H9 (cell line): ENCODE results near the gene RAI1. TPM values are rescaled to one million over a fixed set of nuclear protein-coding genes. Genes with fewer than 3 reads are reported as not detected.

Experiments used
- DNase-seq: peaks from one replicate; pipeline ENCODE4 v3.0.0-alpha.2; 2017
- H2AFZ ChIP-seq: one replicate; pipeline ENCODE4 v1.6.1; 2013; ENCODE audit warnings: mild to moderate bottlenecking, low read length, control low read depth, moderate library complexity
- H2AK5ac ChIP-seq: 2 replicates; pipeline ENCODE4 v1.6.1; 2013; ENCODE audit warnings: low read length, control low read depth, mixed read lengths; ENCODE audit not compliant: insufficient read length
- H2BK120ac ChIP-seq: one replicate; pipeline ENCODE4 v1.6.1; 2013; ENCODE audit warnings: low read depth, mild to moderate bottlenecking, low read length, control low read depth, inconsistent platforms; ENCODE audit not compliant: poor library complexity, severe bottlenecking
- H2BK12ac ChIP-seq: 2 replicates; pipeline ENCODE4 v1.6.1; 2013; ENCODE audit warnings: low read length, control low read depth, mixed read lengths, low read depth; ENCODE audit not compliant: insufficient read length
- H2BK15ac ChIP-seq: 2 replicates; pipeline ENCODE4 v1.6.1; 2013; ENCODE audit warnings: low read depth, low read length, control low read depth
- H2BK20ac ChIP-seq: one replicate; pipeline ENCODE4 v1.6.1; 2013; ENCODE audit warnings: low read depth, mild to moderate bottlenecking, low read length, control low read depth, inconsistent platforms; ENCODE audit not compliant: poor library complexity, severe bottlenecking
- H2BK5ac ChIP-seq: 2 replicates; pipeline ENCODE4 v1.6.1; 2013; ENCODE audit warnings: low read length, control low read depth, mixed read lengths; ENCODE audit not compliant: insufficient read length
- H3K14ac ChIP-seq: 2 replicates; pipeline ENCODE4 v1.6.1; 2013; ENCODE audit warnings: low read length, control low read depth; ENCODE audit not compliant: insufficient read depth
- H3K18ac ChIP-seq: 2 replicates; pipeline ENCODE4 v1.6.1; 2013; ENCODE audit warnings: low read depth, mild to moderate bottlenecking, mixed read lengths, low read length, control low read depth; ENCODE audit not compliant: insufficient read length
- H3K23ac ChIP-seq: 2 replicates; pipeline ENCODE4 v1.6.1; 2013; ENCODE audit warnings: low read length, control low read depth, mixed read lengths, low read depth; ENCODE audit not compliant: insufficient read length
- H3K23me2 ChIP-seq: 2 replicates; pipeline ENCODE4 v1.6.1; 2013; ENCODE audit warnings: low read depth, mild to moderate bottlenecking, mixed read lengths, low read length, control low read depth; ENCODE audit not compliant: insufficient read length, poor library complexity, severe bottlenecking
- H3K27ac ChIP-seq: 2 replicates; pipeline ENCODE4 v1.5.1; 2013; ENCODE audit warnings: low read length, control low read depth, mixed read lengths, low read depth; ENCODE audit not compliant: insufficient read length
- H3K27me3 ChIP-seq: 2 replicates; pipeline ENCODE4 v1.6.1; 2013; ENCODE audit warnings: low read length, control low read depth, inconsistent platforms; ENCODE audit not compliant: insufficient read depth
- H3K4ac ChIP-seq: 2 replicates; pipeline ENCODE4 v1.6.1; 2013; ENCODE audit warnings: low read depth, mild to moderate bottlenecking, control low read depth, inconsistent platforms, low read length, moderate library complexity
- H3K4me1 ChIP-seq: 2 replicates; pipeline ENCODE4 v1.6.1; 2013; ENCODE audit warnings: low read length, control low read depth, inconsistent platforms; ENCODE audit not compliant: insufficient read depth
- H3K4me2 ChIP-seq: 2 replicates; pipeline ENCODE4 v1.6.1; 2013; ENCODE audit warnings: low read length, control low read depth, mixed read lengths; ENCODE audit not compliant: insufficient read length, insufficient read depth
- H3K56ac ChIP-seq: 2 replicates; pipeline ENCODE4 v1.6.1; 2013; ENCODE audit warnings: low read depth, mild to moderate bottlenecking, mixed read lengths, low read length, control low read depth; ENCODE audit not compliant: insufficient read length
- H3K79me1 ChIP-seq: 2 replicates; pipeline ENCODE4 v1.6.1; 2013; ENCODE audit warnings: low read depth, mild to moderate bottlenecking, moderate library complexity, low read length, control low read depth, inconsistent platforms; ENCODE audit not compliant: insufficient read depth, poor library complexity, severe bottlenecking
- H3K79me2 ChIP-seq: 2 replicates; pipeline ENCODE4 v1.6.1; 2013; ENCODE audit warnings: low read length, control low read depth, inconsistent platforms; ENCODE audit not compliant: insufficient read depth
- H3K9ac ChIP-seq: 2 replicates; pipeline ENCODE4 v1.6.1; 2013; ENCODE audit warnings: low read length, control low read depth, mixed read lengths; ENCODE audit not compliant: insufficient read length; ENCODE audit errors: extremely low read depth
- H3K9me3 ChIP-seq: one replicate; pipeline ENCODE4 v1.6.1; 2013; ENCODE audit warnings: low read depth, low read length, inconsistent platforms; ENCODE audit not compliant: control insufficient read depth
- H3T11ph ChIP-seq: one replicate; pipeline ENCODE4 v1.6.1; 2013; ENCODE audit warnings: mild to moderate bottlenecking, low read length, control low read depth, inconsistent platforms
- H4K20me1 ChIP-seq: one replicate; pipeline ENCODE4 v1.6.1; 2013; ENCODE audit not compliant: control insufficient read depth, insufficient read length, insufficient read depth
- H4K5ac ChIP-seq: 2 replicates; pipeline ENCODE4 v1.6.1; 2013; ENCODE audit warnings: low read depth, mild to moderate bottlenecking, mixed read lengths, low read length, control low read depth; ENCODE audit not compliant: insufficient read length
- H4K8ac ChIP-seq: replicated peaks from 2 replicates; pipeline ENCODE4 v1.6.1; 2013; ENCODE audit warnings: low read length, control low read depth, mixed read lengths, low read depth; ENCODE audit not compliant: insufficient read length
- H4K91ac ChIP-seq: 2 replicates; pipeline ENCODE4 v1.6.1; 2013; ENCODE audit warnings: low read depth, mild to moderate bottlenecking, moderate library complexity, mixed read lengths, low read length, control low read depth; ENCODE audit not compliant: insufficient read length
- H3K27ac Mint-ChIP-seq, 3 experiments: 2 replicates in 2 of 3; 3 replicates in 1 of 3; pipeline ENCODE4 v1.8.0; 2020 to 2021; ENCODE audit warnings: mixed read lengths in 3 of 3, mild to moderate bottlenecking in 1 of 3, moderate library complexity in 1 of 3
- H3K27me3 Mint-ChIP-seq: 2 replicates; pipeline ENCODE4 v1.8.0; 2021; ENCODE audit warnings: low read depth, mild to moderate bottlenecking, moderate library complexity, mixed read lengths
- H3K36me3 Mint-ChIP-seq, 3 experiments: 2 replicates in 2 of 3; 3 replicates in 1 of 3; pipeline ENCODE4 v1.8.0; 2020 to 2021; ENCODE audit warnings: low read depth in 3 of 3, mixed read lengths in 3 of 3; ENCODE audit not compliant: insufficient read depth in 1 of 3
- H3K4me1 Mint-ChIP-seq, 2 experiments: 2 replicates each; pipeline ENCODE4 v1.8.0; 2020; ENCODE audit warnings: mixed read lengths in 2 of 2
- H3K4me3 Mint-ChIP-seq, 2 experiments: 2 replicates in 1 of 2; 3 replicates in 1 of 2; pipeline ENCODE4 v1.8.0; 2020 to 2021; ENCODE audit warnings: mild to moderate bottlenecking in 2 of 2, mixed read lengths in 2 of 2, moderate library complexity in 1 of 2
- H3K9me3 Mint-ChIP-seq, 2 experiments: 2 replicates in 1 of 2; 3 replicates in 1 of 2; pipeline ENCODE4 v1.8.0; 2020; ENCODE audit warnings: mild to moderate bottlenecking in 2 of 2, mixed read lengths in 2 of 2, moderate library complexity in 1 of 2
- WGBS: extraction: QIAGEN DNeasy Blood & Tissue Kit; methylation state at CpG from one replicate; pipeline ENCODE4 v1.1.7; 2013; ENCODE audit warnings: missing lambda C conversion rate, low lambda C conversion rate, mixed read lengths; ENCODE audit not compliant: insufficient read length; ENCODE audit errors: extremely low coverage; 5-methylcytosine and 5-hydroxymethylcytosine counted together
- total RNA-seq: library from RNA; stranded (reverse); gene quantifications from 2 replicates; pipeline ENCODE4 v1.2.1, GENCODE V29; 2021
- TF ChIP-seq, protein P1 (sequence below): fragments of 200-600 bp; sonication (generic); conservative IDR thresholded peaks from 3 replicates; pipeline ENCODE4 v1.8.0; 2021; ENCODE audit warnings: antibody characterized with exemption, mild to moderate bottlenecking

RAI1 gene
- total RNA-seq, 1 experiment from 2014 or later, result 1.5 TPM

GRCh38 chr17:17780922-17781590 is 99.8 kb downstream of the RAI1 start:
- no peak overlapping the region for H4K91ac ChIP-seq
- H3K36me3 Mint-ChIP-seq, result no peaks in the 10 kb centered on the region; a peak in 1 of 7 replicates
- H2BK120ac ChIP-seq, result no peak overlapping the region
- peaks cover 27 to 52% of the 10 kb centered on the region in 2 experiments for H3K4me1 Mint-ChIP-seq
- H3K79me1 ChIP-seq, result no peaks in the 10 kb centered on the region
- no peak overlapping the region for H2AK5ac ChIP-seq
- peak; percentile 95 for DNase-seq
- no peak overlapping the region for H3K18ac ChIP-seq
- no peak overlapping the region for H2BK20ac ChIP-seq
- peak overlapping the region in 2 of 3 experiments; percentile 79 to 80; a peak in 4 of 7 replicates for H3K27ac Mint-ChIP-seq
- peaks cover 26% of the 10 kb centered on the region for H3K23me2 ChIP-seq
- H4K20me1 ChIP-seq, result peaks cover 4% of the 10 kb centered on the region
- H3K14ac ChIP-seq, result no peak overlapping the region
- H3K9ac ChIP-seq, result no peak overlapping the region
- H2AFZ ChIP-seq, result no peak overlapping the region
- no peaks in the 10 kb centered on the region; a peak in 1 of 5 replicates for H3K9me3 Mint-ChIP-seq
- no peak overlapping the region for H3K27ac ChIP-seq
- H3K56ac ChIP-seq, result no peak overlapping the region
- H3T11ph ChIP-seq, result no peak overlapping the region
- no peaks in the 10 kb centered on the region for H3K4me1 ChIP-seq
- peak overlapping the region; percentile 63 to 86 for H3K4me3 Mint-ChIP-seq
- H3K27me3 ChIP-seq, result no peaks in the 10 kb centered on the region; the same call in 1 of the 2 replicates
- TF ChIP-seq, protein P1, sequence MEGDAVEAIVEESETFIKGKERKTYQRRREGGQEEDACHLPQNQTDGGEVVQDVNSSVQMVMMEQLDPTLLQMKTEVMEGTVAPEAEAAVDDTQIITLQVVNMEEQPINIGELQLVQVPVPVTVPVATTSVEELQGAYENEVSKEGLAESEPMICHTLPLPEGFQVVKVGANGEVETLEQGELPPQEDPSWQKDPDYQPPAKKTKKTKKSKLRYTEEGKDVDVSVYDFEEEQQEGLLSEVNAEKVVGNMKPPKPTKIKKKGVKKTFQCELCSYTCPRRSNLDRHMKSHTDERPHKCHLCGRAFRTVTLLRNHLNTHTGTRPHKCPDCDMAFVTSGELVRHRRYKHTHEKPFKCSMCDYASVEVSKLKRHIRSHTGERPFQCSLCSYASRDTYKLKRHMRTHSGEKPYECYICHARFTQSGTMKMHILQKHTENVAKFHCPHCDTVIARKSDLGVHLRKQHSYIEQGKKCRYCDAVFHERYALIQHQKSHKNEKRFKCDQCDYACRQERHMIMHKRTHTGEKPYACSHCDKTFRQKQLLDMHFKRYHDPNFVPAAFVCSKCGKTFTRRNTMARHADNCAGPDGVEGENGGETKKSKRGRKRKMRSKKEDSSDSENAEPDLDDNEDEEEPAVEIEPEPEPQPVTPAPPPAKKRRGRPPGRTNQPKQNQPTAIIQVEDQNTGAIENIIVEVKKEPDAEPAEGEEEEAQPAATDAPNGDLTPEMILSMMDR, result peak; percentile 66
- H4K5ac ChIP-seq, result no peak overlapping the region
- no peaks in the 10 kb centered on the region for H3K79me2 ChIP-seq
- H4K8ac ChIP-seq, result no peak overlapping the region
- no peak overlapping the region for H2BK15ac ChIP-seq
- H3K27me3 Mint-ChIP-seq, result peaks cover 74% of the 10 kb centered on the region
- no peak overlapping the region for H3K4ac ChIP-seq
- H3K9me3 ChIP-seq, result no peaks in the 10 kb centered on the region
- H3K23ac ChIP-seq, result no peak overlapping the region
- no peak overlapping the region for H2BK12ac ChIP-seq
- no peak overlapping the region for H2BK5ac ChIP-seq
- H3K4me2 ChIP-seq, result peak overlapping the region; percentile 90
- WGBS, result no CpG with 5 or more reads among the region's 11 CpGs
